GM12878 (cell line): ENCODE data around the gene TBL3. TPM values are rescaled to one million over a fixed set of nuclear protein-coding genes. Genes with fewer than 3 reads are reported as not detected.
A peak's percentile ranks its signal among the peaks of the same experiment; 100 is the strongest.

Experiments
- BCLAF1 ChIP-seq: fragments of 450-650 bp; IDR thresholded peaks from 2 replicates; pipeline ENCODE4 v1.6.1; 2017; ENCODE audit warnings: antibody characterized with exemption, mild to moderate bottlenecking, moderate library complexity
- BHLHE40 ChIP-seq, 2 experiments: fragments of 450-650 bp in 1 of 2; IDR thresholded peaks; 2 replicates each; pipeline ENCODE4 v1.6.1; 2011 to 2017; ENCODE audit warnings: low read depth in 2 of 2, borderline replicate concordance in 1 of 2, improper control_type of control experiment in 1 of 2, low read length in 1 of 2, mild to moderate bottlenecking in 1 of 2
- BMI1 ChIP-seq: fragments of 450-650 bp; IDR thresholded peaks from 2 replicates; pipeline ENCODE4 v1.6.1; 2016; ENCODE audit warnings: mild to moderate bottlenecking, moderate library complexity, borderline replicate concordance
- BRCA1 ChIP-seq: IDR thresholded peaks from 2 replicates; pipeline ENCODE4 v1.6.1; 2011; ENCODE audit warnings: low read depth, low read length, improper control_type of control experiment
- CHD1 ChIP-seq: IDR thresholded peaks from 2 replicates; pipeline ENCODE4 v1.6.1; 2012; ENCODE audit warnings: low read depth, low read length, improper control_type of control experiment
- FOS ChIP-seq: IDR thresholded peaks from 3 replicates; pipeline ENCODE4 v1.6.1; 2011; ENCODE audit warnings: borderline replicate concordance; ENCODE audit not compliant: insufficient read length; ENCODE audit errors: extremely low read depth
- IRF5 ChIP-seq: fragments of 450-650 bp; IDR thresholded peaks from 2 replicates; pipeline ENCODE4 v1.6.1; 2017; ENCODE audit warnings: borderline replicate concordance
- MTA2 ChIP-seq: fragments of 450-650 bp; IDR thresholded peaks from 2 replicates; pipeline ENCODE4 v1.6.1; 2016; ENCODE audit warnings: low read depth, mild to moderate bottlenecking, moderate library complexity
- NBN ChIP-seq: fragments of 450-650 bp; IDR thresholded peaks from 2 replicates; pipeline ENCODE4 v1.6.1; 2016
- PAX5 ChIP-seq: IDR thresholded peaks from 2 replicates; pipeline ENCODE4 v1.6.1; 2011; ENCODE audit warnings: low read depth, low read length, borderline replicate concordance
- POLR2AphosphoS5 ChIP-seq: IDR thresholded peaks from 2 replicates; pipeline ENCODE4 v1.6.1; 2011; ENCODE audit warnings: mild to moderate bottlenecking, low read length, inconsistent platforms
- RAD51 ChIP-seq: fragments of 450-650 bp; IDR thresholded peaks from 2 replicates; pipeline ENCODE4 v1.6.1; 2016; ENCODE audit warnings: moderate library complexity, mild to moderate bottlenecking, inconsistent platforms
- RELB ChIP-seq: fragments of 450-650 bp; IDR thresholded peaks from 2 replicates; pipeline ENCODE4 v1.6.1; 2017; ENCODE audit warnings: low read depth, mild to moderate bottlenecking, moderate library complexity
- STAT3 ChIP-seq: IDR thresholded peaks from 2 replicates; pipeline ENCODE4 v1.6.1; 2011; ENCODE audit warnings: low read depth, low read length, improper control_type of control experiment
- USF1 ChIP-seq: IDR thresholded peaks from 2 replicates; pipeline ENCODE4 v1.6.1; 2011; ENCODE audit warnings: borderline replicate concordance, low read depth, mild to moderate bottlenecking, moderate library complexity, mixed read lengths, low read length; ENCODE audit not compliant: insufficient read depth; ENCODE audit errors: extremely low read length
- WRNIP1 ChIP-seq: IDR thresholded peaks from 2 replicates; pipeline ENCODE4 v1.6.1; 2011; ENCODE audit warnings: low read depth, low read length, improper control_type of control experiment, borderline replicate concordance
- ZBTB4 ChIP-seq: fragments of 450-650 bp; formaldehyde crosslinking; IDR thresholded peaks from 2 replicates; pipeline ENCODE4 v1.4.0; 2022; ENCODE audit warnings: mild to moderate bottlenecking, moderate library complexity
- ZNF24 ChIP-seq: fragments of 450-650 bp; IDR thresholded peaks from 2 replicates; pipeline ENCODE4 v1.6.1; 2017; ENCODE audit warnings: antibody characterized with exemption, mild to moderate bottlenecking
- ZSCAN29 ChIP-seq: fragments of 450-650 bp; IDR thresholded peaks from 2 replicates; pipeline ENCODE4 v1.6.1; 2017; ENCODE audit warnings: mild to moderate bottlenecking, moderate library complexity
- polyA plus RNA-seq, 11 experiments: library from polyadenylated mRNA; depleted of rRNA in 4 of 11; unstranded in 6 of 11; stranded (reverse) in 5 of 11; fragments of >200 nt; fragmentation: Nextera tagmentation in 4 of 11; fragmentation: Illumina TruSeq in 1 of 11; extraction: Ambion mirVana in 4 of 11; extraction: Trizol in 1 of 11; gene quantifications; 1 replicate in 1 of 11; 2 replicates in 10 of 11; pipeline versions ENCODE4 v1.2.1 to v1.2.3, GENCODE V29; 2011 to 2016; ENCODE audit warnings: inconsistent platforms in 2 of 11, missing spikeins in 2 of 11, low read depth in 1 of 11
- total RNA-seq, 4 experiments: library from RNA; depleted of rRNA in 3 of 4; stranded (reverse); fragments of >200 nt in 3 of 4; fragmentation: Illumina TruSeq in 1 of 4; extraction: Trizol in 1 of 4; gene quantifications; 2 replicates each; pipeline versions ENCODE4 v1.2.1 to v1.2.3, GENCODE V29; 2013 to 2021

TBL3 gene
- total and polyA plus RNA-seq, 10 of the 15 experiments (the other 5 are each of a cell fraction or from before 2014, with no cell fraction given) = 1.2 to 101 (median 34.2) TPM

GRCh38 chr16:1959269-1960039 lies 12.4 kb upstream of the TBL3 start, which contains the start of gene NDUFB10 (continued):
- no peak for TF ChIP-seq FOS
- TF ChIP-seq PAX5 = no peak
- no peak for TF ChIP-seq ZBTB4
- TF ChIP-seq CHD1 = no peak
- TF ChIP-seq WRNIP1 = no peak
- TF ChIP-seq IRF5 = no peak
- TF ChIP-seq BCLAF1 = no peak
- no peak for TF ChIP-seq NBN
- peak; percentile 85 for TF ChIP-seq POLR2AphosphoS5
- no peak for TF ChIP-seq BMI1
- no peak for TF ChIP-seq RELB
- TF ChIP-seq BRCA1 = no peak
- no peak for TF ChIP-seq USF1
- peak; percentile 33; the same call in 1 of the 2 replicates for TF ChIP-seq ZNF24
- no peak for TF ChIP-seq MTA2
- TF ChIP-seq STAT3 = no peak
- TF ChIP-seq ZSCAN29 = 0 out of 2 replicates have a peak, but pooled peaks have one; percentile 20
- peak; percentile 24 to 72; a peak in 2 of 4 replicates for TF ChIP-seq BHLHE40 (IDR thresholded peaks at IDR 0.05; ENCODE audit: borderline replicate concordance in 1 of 2, low read depth in 2 of 2, low read length in 1 of 2)
- no peak for TF ChIP-seq RAD51
